K562 (cell line): ENCODE results near the gene DDC. TPM values are rescaled to one million over a fixed set of nuclear protein-coding genes. Genes with fewer than 3 reads are reported as not detected.

Source experiments
- ARID1B ChIP-seq: fragments of 450-650 bp; IDR thresholded peaks from 2 replicates; pipeline ENCODE4 v1.6.1; 2016; ENCODE audit warnings: antibody characterized with exemption, mild to moderate bottlenecking, inconsistent platforms
- CBX3 ChIP-seq, 2 experiments: IDR thresholded peaks; 1 replicate in 1 of 2; 2 replicates in 1 of 2; pipeline ENCODE4 v1.6.1; 2012; ENCODE audit warnings: inconsistent platforms in 2 of 2, low read length in 2 of 2, borderline replicate concordance in 1 of 2, control low read depth in 1 of 2
- CREBBP ChIP-seq: IDR thresholded peaks from one replicate; pipeline ENCODE4 v1.6.1; 2012; ENCODE audit warnings: low read depth, mild to moderate bottlenecking, control low read depth, inconsistent platforms, low read length
- DPF2 ChIP-seq: fragments of 450-650 bp; IDR thresholded peaks from 2 replicates; pipeline ENCODE4 v1.6.1; 2016
- EP300 ChIP-seq: IDR thresholded peaks from 2 replicates; pipeline ENCODE4 v1.6.1; 2012; ENCODE audit warnings: low read length, improper control_type of control experiment
- ESRRA ChIP-seq: fragments of 450-650 bp; IDR thresholded peaks from 2 replicates; pipeline ENCODE4 v1.6.1; 2014; ENCODE audit warnings: low read depth, mild to moderate bottlenecking, moderate library complexity, borderline replicate concordance
- FOXM1 ChIP-seq, 2 experiments: fragments of 450-650 bp in 1 of 2; sonication (generic) in 1 of 2; formaldehyde crosslinking in 1 of 2; IDR thresholded peaks; 2 replicates each; pipeline versions ENCODE4 v1.6.1 to v1.9.0; 2017 to 2022; ENCODE audit warnings: low read depth in 2 of 2, mild to moderate bottlenecking in 2 of 2, missing genetic modification reagents in 1 of 2, moderate library complexity in 1 of 2
- GATAD2A ChIP-seq: fragments of 450-650 bp; IDR thresholded peaks from 2 replicates; pipeline ENCODE4 v1.6.1; 2017
- GTF2B ChIP-seq: IDR thresholded peaks from 2 replicates; pipeline ENCODE4 v1.6.1; 2011; ENCODE audit not compliant: insufficient read length; ENCODE audit errors: extremely low read depth
- MEIS2 ChIP-seq: fragments of 450-650 bp; IDR thresholded peaks from 2 replicates; pipeline ENCODE4 v1.6.1; 2014; ENCODE audit warnings: mild to moderate bottlenecking; ENCODE audit not compliant: partially characterized antibody
- MIER1 ChIP-seq: fragments of 450-650 bp; IDR thresholded peaks from 2 replicates; pipeline ENCODE4 v1.6.1; 2016; ENCODE audit warnings: antibody characterized with exemption, mild to moderate bottlenecking, low read depth
- MTA1 ChIP-seq: fragments of 450-650 bp; IDR thresholded peaks from 2 replicates; pipeline ENCODE4 v1.6.1; 2017; ENCODE audit warnings: borderline replicate concordance
- MYC ChIP-seq, 2 experiments: fragments of 250-450 bp in 1 of 2; sonication (Bioruptor Pico) in 1 of 2; IDR thresholded peaks; 2 replicates each; pipeline versions ENCODE4 v1.5.1 to v1.6.1; 2012 to 2021; ENCODE audit warnings: low read depth in 2 of 2, borderline replicate concordance in 1 of 2, improper control_type of control experiment in 1 of 2, low read length in 1 of 2, mild to moderate bottlenecking in 1 of 2, moderate library complexity in 1 of 2
- NFE2 ChIP-seq: IDR thresholded peaks from 2 replicates; pipeline ENCODE4 v1.6.1; 2014; ENCODE audit warnings: antibody characterized with exemption, low read depth
- RFX5 ChIP-seq: IDR thresholded peaks from 2 replicates; pipeline ENCODE4 v1.6.1; 2011; ENCODE audit warnings: low read depth, mild to moderate bottlenecking, improper control_type of control experiment, low read length
- SOX6 ChIP-seq: fragments of 450-650 bp; IDR thresholded peaks from 2 replicates; pipeline ENCODE4 v1.6.1; 2014; ENCODE audit warnings: mild to moderate bottlenecking
- YY1 ChIP-seq, 3 experiments: IDR thresholded peaks; 2 replicates each; pipeline ENCODE4 v1.6.1; 2011; ENCODE audit warnings: low read length in 2 of 3, mild to moderate bottlenecking in 2 of 3, moderate library complexity in 2 of 3, borderline replicate concordance in 1 of 3, control low read depth in 1 of 3, low read depth in 1 of 3; ENCODE audit not compliant: insufficient read depth in 3 of 3, insufficient replicate concordance in 2 of 3, control insufficient read depth in 1 of 3, insufficient read length in 1 of 3; ENCODE audit errors: extremely low read depth in 1 of 3
- ZFP1 ChIP-seq: fragments of 450-650 bp; formaldehyde crosslinking; IDR thresholded peaks from 2 replicates; pipeline ENCODE4 v1.4.0; 2020; ENCODE audit warnings: mild to moderate bottlenecking, mixed read lengths
- ZKSCAN8 ChIP-seq: fragments of 200-800 bp; sonication (Bioruptor generic); IDR thresholded peaks from 2 replicates; pipeline ENCODE4 v1.6.1; 2016; ENCODE audit warnings: missing genetic modification characterization, missing compliant biosample characterization
- ZNF449 ChIP-seq: fragments of 250-450 bp; sonication (Bioruptor Pico); IDR thresholded peaks from 2 replicates; pipeline ENCODE4 v1.8.0; 2022; ENCODE audit warnings: moderate library complexity, mild to moderate bottlenecking, inconsistent platforms
- polyA plus RNA-seq, 8 experiments: library from polyadenylated mRNA; depleted of rRNA in 4 of 8; stranded (reverse) in 5 of 8; unstranded in 3 of 8; fragments of >200 nt; fragmentation: Nextera tagmentation in 2 of 8; fragmentation: Illumina TruSeq in 1 of 8; extraction: Ambion mirVana in 2 of 8; extraction: Trizol in 1 of 8; gene quantifications; 2 replicates each; pipeline versions ENCODE4 v1.2.1 to v1.2.3, GENCODE V29; 2011 to 2014; ENCODE audit warnings: inconsistent platforms in 1 of 8, missing spikeins in 1 of 8
- total RNA-seq, 7 experiments: library from RNA; depleted of rRNA in 6 of 7; stranded (reverse); fragments of >200 nt in 6 of 7; fragmentation: Illumina TruSeq in 2 of 7; extraction: Trizol in 2 of 7; gene quantifications; 2 replicates each; pipeline versions ENCODE4 v1.2.1 to v1.2.3, GENCODE V29; 2011 to 2021; ENCODE audit warnings: low replicate concordance in 1 of 7
- TF ChIP-seq, protein P1 (sequence below), 2 experiments: fragments of 450-650 bp; IDR thresholded peaks; 2 replicates each; pipeline ENCODE4 v1.6.1; 2018; ENCODE audit warnings: mild to moderate bottlenecking in 2 of 2, low read depth in 1 of 2; ENCODE audit not compliant: partially characterized antibody in 2 of 2

Gene DDC
- total and polyA plus RNA-seq, 9 of the 15 experiments (the other 6 are each of a cell fraction or from before 2014, with no cell fraction given), result not detected

DNA sequence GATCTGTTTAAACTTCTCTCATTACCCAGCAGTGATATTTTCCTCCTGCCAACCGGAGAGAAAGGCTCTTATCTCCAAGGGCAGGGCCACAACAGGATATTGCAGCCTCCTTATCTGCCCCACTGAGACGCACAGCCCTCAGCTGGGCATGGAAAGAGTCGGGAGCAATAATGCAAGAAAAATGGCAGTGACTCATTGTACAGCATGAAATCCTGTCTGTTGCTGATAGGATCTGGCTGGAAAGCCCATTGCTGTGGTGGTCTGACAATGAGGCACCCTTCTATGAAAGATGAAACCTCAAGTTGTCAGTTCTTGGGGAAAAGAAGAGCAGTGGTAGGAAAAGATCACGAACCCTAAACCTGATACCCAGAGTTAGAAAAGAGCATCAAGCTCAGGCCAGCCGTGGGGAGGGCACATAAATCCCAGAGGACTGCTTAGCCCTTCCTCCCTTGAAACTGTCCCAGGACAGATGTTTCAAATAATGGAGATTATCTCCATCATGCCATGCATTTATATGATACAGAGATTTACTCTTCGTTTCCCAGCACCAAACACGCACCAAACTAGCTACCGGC is 68.0 kb downstream of the DDC start (continued):
- peak; percentile 68; the same call in 1 of the 2 replicates for TF ChIP-seq ZNF449 (CRISPR knock-in tag)
- TF ChIP-seq ESRRA, result no peak; the same call in 1 of the 2 replicates
- peak; percentile 97 for TF ChIP-seq SOX6
- TF ChIP-seq, protein P1, sequence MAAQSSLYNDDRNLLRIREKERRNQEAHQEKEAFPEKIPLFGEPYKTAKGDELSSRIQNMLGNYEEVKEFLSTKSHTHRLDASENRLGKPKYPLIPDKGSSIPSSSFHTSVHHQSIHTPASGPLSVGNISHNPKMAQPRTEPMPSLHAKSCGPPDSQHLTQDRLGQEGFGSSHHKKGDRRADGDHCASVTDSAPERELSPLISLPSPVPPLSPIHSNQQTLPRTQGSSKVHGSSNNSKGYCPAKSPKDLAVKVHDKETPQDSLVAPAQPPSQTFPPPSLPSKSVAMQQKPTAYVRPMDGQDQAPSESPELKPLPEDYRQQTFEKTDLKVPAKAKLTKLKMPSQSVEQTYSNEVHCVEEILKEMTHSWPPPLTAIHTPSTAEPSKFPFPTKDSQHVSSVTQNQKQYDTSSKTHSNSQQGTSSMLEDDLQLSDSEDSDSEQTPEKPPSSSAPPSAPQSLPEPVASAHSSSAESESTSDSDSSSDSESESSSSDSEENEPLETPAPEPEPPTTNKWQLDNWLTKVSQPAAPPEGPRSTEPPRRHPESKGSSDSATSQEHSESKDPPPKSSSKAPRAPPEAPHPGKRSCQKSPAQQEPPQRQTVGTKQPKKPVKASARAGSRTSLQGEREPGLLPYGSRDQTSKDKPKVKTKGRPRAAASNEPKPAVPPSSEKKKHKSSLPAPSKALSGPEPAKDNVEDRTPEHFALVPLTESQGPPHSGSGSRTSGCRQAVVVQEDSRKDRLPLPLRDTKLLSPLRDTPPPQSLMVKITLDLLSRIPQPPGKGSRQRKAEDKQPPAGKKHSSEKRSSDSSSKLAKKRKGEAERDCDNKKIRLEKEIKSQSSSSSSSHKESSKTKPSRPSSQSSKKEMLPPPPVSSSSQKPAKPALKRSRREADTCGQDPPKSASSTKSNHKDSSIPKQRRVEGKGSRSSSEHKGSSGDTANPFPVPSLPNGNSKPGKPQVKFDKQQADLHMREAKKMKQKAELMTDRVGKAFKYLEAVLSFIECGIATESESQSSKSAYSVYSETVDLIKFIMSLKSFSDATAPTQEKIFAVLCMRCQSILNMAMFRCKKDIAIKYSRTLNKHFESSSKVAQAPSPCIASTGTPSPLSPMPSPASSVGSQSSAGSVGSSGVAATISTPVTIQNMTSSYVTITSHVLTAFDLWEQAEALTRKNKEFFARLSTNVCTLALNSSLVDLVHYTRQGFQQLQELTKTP (IDR thresholded peaks at IDR 0.05; ENCODE audit: low read depth in 1 of 2, partially characterized antibody in 2 of 2), result peak in 1 of 2 experiments; percentile 70
- no peak for TF ChIP-seq GTF2B
- peak; percentile 55; the same call in 1 of the 2 replicates for TF ChIP-seq MIER1
- peak; percentile 49; the same call in 1 of the 2 replicates for TF ChIP-seq NFE2
- TF ChIP-seq EP300, result peak; percentile 95
- peak; percentile 55 for TF ChIP-seq MYC (IDR thresholded peaks at IDR 0.05; ENCODE audit: low read depth, low read length)
- TF ChIP-seq MYC (CRISPR knock-in tag; IDR thresholded peaks at IDR 0.05; ENCODE audit: borderline replicate concordance, low read depth), result no peak
- peak; percentile 99 for TF ChIP-seq ARID1B
- no peak for TF ChIP-seq ZFP1
- TF ChIP-seq YY1 (IDR thresholded peaks at IDR 0.05; ENCODE audit: borderline replicate concordance in 1 of 3, control insufficient read depth in 1 of 3, extremely low read depth in 1 of 3, insufficient read depth in 3 of 3, insufficient read length in 1 of 3, insufficient replicate concordance in 2 of 3, low read depth in 1 of 3, low read length in 2 of 3), result peak in 1 of 3 experiments; percentile 38
- peak; percentile 74 for TF ChIP-seq MTA1
- TF ChIP-seq FOXM1 (IDR thresholded peaks at IDR 0.05; ENCODE audit: low read depth), result peak; percentile 94
- no peak for TF ChIP-seq FOXM1 (CRISPR knock-in tag; IDR thresholded peaks at IDR 0.05; ENCODE audit: low read depth)
- TF ChIP-seq ZKSCAN8, result peak; percentile 83; the same call in 1 of the 2 replicates
- TF ChIP-seq RFX5, result no peak
- TF ChIP-seq DPF2, result peak; percentile 99
- peak; percentile 80 for TF ChIP-seq MEIS2
- peak; percentile 98 for TF ChIP-seq GATAD2A
- peak in 1 of 2 experiments; percentile 60; a peak in 1 of 3 replicates for TF ChIP-seq CBX3 (IDR thresholded peaks at IDR 0.05; ENCODE audit: borderline replicate concordance in 1 of 2, low read length in 2 of 2)
- TF ChIP-seq CREBBP, result no peak
